Measurements from ENCODE around the gene TEX14. TPM values are rescaled to one million over a fixed set of nuclear protein-coding genes. Genes with fewer than 3 reads are reported as not detected.
A peak's percentile ranks its signal among the peaks of the same experiment; 100 is the strongest.

The TEX14 gene
- total RNA-seq, 1 experiment from 2014 or later: 0.55 TPM

- Histone ChIP-seq H3K4me2 (no peak overlapping the region), H3F3A (ENCODE audit: insufficient read depth, low read depth) (no peaks in the 10 kb centered on the region), H3K27ac (no peak overlapping the region), H3K4me3 (no peak overlapping the region), H3K27me3 (ENCODE audit: insufficient read depth, low read depth) (no peaks in the 10 kb centered on the region), H4K20me1 (ENCODE audit: insufficient read depth) (no peaks in the 10 kb centered on the region), H3K36me3 (ENCODE audit: low read depth) (0 out of 2 replicates have a peak, but pooled peaks cover 12% of the 10 kb centered on the region), H2AFZ (no peak overlapping the region), H3K4me1 (replicated peaks; ENCODE audit: insufficient read depth) (no peaks in the 10 kb centered on the region), H3K9me2 (ENCODE audit: insufficient read depth) (no peaks in the 10 kb centered on the region), H3K79me2 (ENCODE audit: low read depth) (no peaks in the 10 kb centered on the region), H3K9me3 (ENCODE audit: insufficient read depth, low read depth) (no peaks in the 10 kb centered on the region)
- no TSS peak for BruUV-seq (replicated peaks)
- peak in 1 of 2 experiments; percentile 12 for DNase-seq
- ChIA-PET CTCF (no interaction called here), POLR2A (ENCODE audit: unreplicated experiment) (no interaction called here)
- intact Hi-C loops (cut with micrococcal nuclease; ENCODE audit: unreplicated experiment): no loop called here
- TF ChIP-seq, protein P1, sequence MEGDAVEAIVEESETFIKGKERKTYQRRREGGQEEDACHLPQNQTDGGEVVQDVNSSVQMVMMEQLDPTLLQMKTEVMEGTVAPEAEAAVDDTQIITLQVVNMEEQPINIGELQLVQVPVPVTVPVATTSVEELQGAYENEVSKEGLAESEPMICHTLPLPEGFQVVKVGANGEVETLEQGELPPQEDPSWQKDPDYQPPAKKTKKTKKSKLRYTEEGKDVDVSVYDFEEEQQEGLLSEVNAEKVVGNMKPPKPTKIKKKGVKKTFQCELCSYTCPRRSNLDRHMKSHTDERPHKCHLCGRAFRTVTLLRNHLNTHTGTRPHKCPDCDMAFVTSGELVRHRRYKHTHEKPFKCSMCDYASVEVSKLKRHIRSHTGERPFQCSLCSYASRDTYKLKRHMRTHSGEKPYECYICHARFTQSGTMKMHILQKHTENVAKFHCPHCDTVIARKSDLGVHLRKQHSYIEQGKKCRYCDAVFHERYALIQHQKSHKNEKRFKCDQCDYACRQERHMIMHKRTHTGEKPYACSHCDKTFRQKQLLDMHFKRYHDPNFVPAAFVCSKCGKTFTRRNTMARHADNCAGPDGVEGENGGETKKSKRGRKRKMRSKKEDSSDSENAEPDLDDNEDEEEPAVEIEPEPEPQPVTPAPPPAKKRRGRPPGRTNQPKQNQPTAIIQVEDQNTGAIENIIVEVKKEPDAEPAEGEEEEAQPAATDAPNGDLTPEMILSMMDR (conservative IDR thresholded peaks at IDR 0.05): no peak
- no peak for TF ChIP-seq EZH2 (IDR thresholded peaks at IDR 0.05; ENCODE audit: low read depth)
Measured at GRCh38 chr17:58507123-58507634, 184.7 kb downstream of the TEX14 start.

Other genes with a start within 250 kb of the TEX14 start
- gene HSF5, start 203.6 kb downstream of the TEX14 start, total RNA-seq (2021): not detected in 2 replicates
- gene MTMR4, start 177.4 kb downstream of the TEX14 start, total RNA-seq (2021): 35.1 and 39.6 TPM in 2 replicates
- gene RAD51C, start 557 bp upstream of the TEX14 start, total RNA-seq (2021): 45.7 and 63.4 TPM in 2 replicates
- 0.04 and 0.05 TPM in 2 replicates for gene PPM1E, start 63.8 kb upstream of the TEX14 start, total RNA-seq (2021)

Data from PC-9 (cell line).